CD4-positive, alpha-beta T cell (primary cell): ENCODE data around the gene CNTD1. TPM values are rescaled to one million over a fixed set of nuclear protein-coding genes. Genes with fewer than 3 reads are reported as not detected.

ENCODE experiments used
- ATAC-seq: fragments of 200-7000 bp; cut with Tn5 transposase; one replicate; pipeline ENCODE4 v1.10.0; 2022; ENCODE audit warnings: mild to moderate bottlenecking; ENCODE audit not compliant: poor library complexity
- CTCF ChIA-PET: fragments of 350-600 bp; sonication (Branson Sonifier 250); formaldehyde crosslinking; loops from one replicate; lab custom pipeline; 2021; ENCODE audit warnings: antibody characterized with exemption, inconsistent platforms; lab: Charles Lee
- POLR2A ChIA-PET: fragments of 350-600 bp; sonication (Branson Sonifier 250); formaldehyde crosslinking; loops from one replicate; lab custom pipeline; 2021; ENCODE audit warnings: antibody characterized with exemption, inconsistent platforms; lab: Charles Lee
- DNase-seq, 14 experiments: peaks; one replicate each; pipeline ENCODE4 v3.0.0-alpha.2; 2013 to 2020; ENCODE audit warnings: mixed read lengths in 2 of 14
- H3K27ac ChIP-seq, 2 donors: one replicate each; pipeline versions ENCODE4 v1.5.1 to v1.7.0; 2013; ENCODE audit warnings: low read length in 2 of 2, low read depth in 1 of 2, mild to moderate bottlenecking in 1 of 2
- H3K27me3 ChIP-seq, 2 experiments: 1 replicate in 1 of 2; 2 replicates in 1 of 2; pipeline versions ENCODE4 v1.6.1 to v1.7.0; 2013; ENCODE audit warnings: low read length in 2 of 2, control low read depth in 1 of 2, mild to moderate bottlenecking in 1 of 2, moderate library complexity in 1 of 2; ENCODE audit not compliant: insufficient read depth in 2 of 2, control insufficient read depth in 1 of 2
- H3K36me3 ChIP-seq: one replicate; pipeline ENCODE4 v1.6.1; 2013; ENCODE audit warnings: low read length, control low read depth; ENCODE audit not compliant: insufficient read depth
- H3K4me1 ChIP-seq: one replicate; pipeline ENCODE4 v1.6.1; 2013; ENCODE audit warnings: low read length, control low read depth; ENCODE audit not compliant: insufficient read depth
- H3K4me3 ChIP-seq: one replicate; pipeline ENCODE4 v1.5.1; 2013; ENCODE audit warnings: mild to moderate bottlenecking, low read length, moderate library complexity
- H3K9me3 ChIP-seq, 2 experiments: 1 replicate in 1 of 2; 2 replicates in 1 of 2; pipeline versions ENCODE4 v1.6.1 to v1.7.0; 2013; ENCODE audit warnings: low read length in 2 of 2, mild to moderate bottlenecking in 2 of 2, control low read depth in 1 of 2, moderate library complexity in 1 of 2; ENCODE audit not compliant: control insufficient read depth in 1 of 2, insufficient read depth in 1 of 2
- H3K27ac Mint-ChIP-seq: one replicate; pipeline ENCODE4 v1.8.0; 2020; ENCODE audit warnings: mixed read lengths
- H3K27me3 Mint-ChIP-seq: one replicate; pipeline ENCODE4 v1.8.0; 2021; ENCODE audit warnings: mixed read lengths
- H3K36me3 Mint-ChIP-seq: one replicate; pipeline ENCODE4 v1.8.0; 2021; ENCODE audit warnings: low read depth, mixed read lengths
- H3K4me1 Mint-ChIP-seq: one replicate; pipeline ENCODE4 v1.8.0; 2021; ENCODE audit warnings: low read depth, mixed read lengths
- H3K4me3 Mint-ChIP-seq: one replicate; pipeline ENCODE4 v1.8.0; 2020; ENCODE audit warnings: mild to moderate bottlenecking, mixed read lengths
- H3K9me3 Mint-ChIP-seq: one replicate; pipeline ENCODE4 v1.8.0; 2020; ENCODE audit warnings: mixed read lengths
- intact Hi-C, 2 experiments: fragments of 100-400 bp; cut with DNase I in 1 of 2; cut with micrococcal nuclease in 1 of 2; formaldehyde crosslinking; loops; one replicate each; pipeline versions ENCODE4 v1.15.1 to v1.9.0; 2023 to 2025; cut with DNase I, micrococcal nuclease
- total RNA-seq, 174 experiments: library from RNA in 2 of 174; stranded (reverse) in 2 of 174; gene quantifications; one replicate each; pipeline ENCODE4 v1.2.3 and lab custom pipeline; 2021 to 2026
- TF ChIP-seq, protein P1 (sequence below): fragments of 200-600 bp; IDR thresholded peaks from one replicate; pipeline ENCODE4 v1.8.0; 2022; ENCODE audit warnings: antibody characterized with exemption, mild to moderate bottlenecking

Gene CNTD1
- total RNA-seq, 2 experiments from 2014 or later, result not detected

DNA sequence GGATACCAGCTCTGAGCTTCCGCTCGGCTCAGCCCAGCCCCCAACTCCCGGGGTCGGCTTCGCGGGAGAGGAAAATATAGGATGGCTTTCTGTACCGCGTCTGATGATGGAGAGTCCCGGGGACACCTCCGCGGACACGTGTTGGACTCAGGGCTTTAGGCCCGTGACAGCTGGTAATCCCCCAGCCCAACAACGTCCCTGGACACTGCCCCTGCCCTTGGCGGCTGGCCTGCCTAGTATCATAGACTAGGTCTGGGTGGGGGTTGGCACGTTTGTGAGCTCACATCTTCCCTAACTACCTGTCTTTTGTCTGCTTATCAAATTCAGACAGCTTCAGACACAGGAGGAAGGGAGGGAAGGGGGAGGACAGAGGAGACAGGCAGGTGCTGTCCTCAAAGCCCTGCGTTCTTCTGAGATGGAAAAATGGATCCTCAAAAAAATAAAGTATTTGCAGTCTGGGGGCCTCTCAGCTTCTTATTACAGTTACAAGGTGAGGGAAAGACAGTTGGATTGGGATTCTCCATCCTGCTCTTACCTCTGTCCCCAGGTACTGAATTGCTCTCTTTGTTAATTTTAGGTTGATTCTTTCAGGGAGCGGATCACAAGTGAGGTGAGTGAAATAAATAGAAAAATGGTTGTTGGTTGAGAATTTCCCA lies 35.2 kb downstream of the CNTD1 start:
- DNase-seq (no peak), ATAC-seq (no peak)
- Mint-ChIP-seq H3K4me1 (peaks cover 27% of the 10 kb centered on the region), H3K27me3 (no peaks in the 10 kb centered on the region), H3K9me3 (no peaks in the 10 kb centered on the region), H3K36me3 (peaks cover 38% of the 10 kb centered on the region), H3K4me3 (peak overlapping the region; percentile 95), H3K27ac (peak overlapping the region; percentile 98)
- Histone ChIP-seq H3K36me3 (peaks cover 36% of the 10 kb centered on the region), H3K27me3 (no peaks in the 10 kb centered on the region), H3K4me3 (peak overlapping the region; percentile 93), H3K9me3 (no peaks in the 10 kb centered on the region), H3K4me1 (peaks cover 24% of the 10 kb centered on the region), H3K27ac (peak overlapping the region; percentile 86 to 88)
- intact Hi-C loops, result loop anchor here (1.0 to 5.0 kb wide), 9 partner anchors 10 to 648 kb away; partner anchors contain the start of genes RPL27 (in 2 of the 2), BECN1 (in 1 of the 2), BRCA1 (in 1 of the 2) and CNTD1 (in 1 of the 2)
- ChIA-PET CTCF (interaction anchor here (1.3 to 4.4 kb wide), 4 partner anchors 9 to 164 kb away, joined by 4 to 39 read pairs (median 12); partner anchors contain the start of genes BECN1 and RPL27), POLR2A (interaction anchor here (0.8 to 5.1 kb wide), 11 partner anchors 10 to 585 kb away, joined by 3 to 50 read pairs (median 5); partner anchors contain the start of genes BECN1, CNTD1, COA3 and RPL27)
- TF ChIP-seq, protein P1, sequence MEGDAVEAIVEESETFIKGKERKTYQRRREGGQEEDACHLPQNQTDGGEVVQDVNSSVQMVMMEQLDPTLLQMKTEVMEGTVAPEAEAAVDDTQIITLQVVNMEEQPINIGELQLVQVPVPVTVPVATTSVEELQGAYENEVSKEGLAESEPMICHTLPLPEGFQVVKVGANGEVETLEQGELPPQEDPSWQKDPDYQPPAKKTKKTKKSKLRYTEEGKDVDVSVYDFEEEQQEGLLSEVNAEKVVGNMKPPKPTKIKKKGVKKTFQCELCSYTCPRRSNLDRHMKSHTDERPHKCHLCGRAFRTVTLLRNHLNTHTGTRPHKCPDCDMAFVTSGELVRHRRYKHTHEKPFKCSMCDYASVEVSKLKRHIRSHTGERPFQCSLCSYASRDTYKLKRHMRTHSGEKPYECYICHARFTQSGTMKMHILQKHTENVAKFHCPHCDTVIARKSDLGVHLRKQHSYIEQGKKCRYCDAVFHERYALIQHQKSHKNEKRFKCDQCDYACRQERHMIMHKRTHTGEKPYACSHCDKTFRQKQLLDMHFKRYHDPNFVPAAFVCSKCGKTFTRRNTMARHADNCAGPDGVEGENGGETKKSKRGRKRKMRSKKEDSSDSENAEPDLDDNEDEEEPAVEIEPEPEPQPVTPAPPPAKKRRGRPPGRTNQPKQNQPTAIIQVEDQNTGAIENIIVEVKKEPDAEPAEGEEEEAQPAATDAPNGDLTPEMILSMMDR, result no peak

DNA sequence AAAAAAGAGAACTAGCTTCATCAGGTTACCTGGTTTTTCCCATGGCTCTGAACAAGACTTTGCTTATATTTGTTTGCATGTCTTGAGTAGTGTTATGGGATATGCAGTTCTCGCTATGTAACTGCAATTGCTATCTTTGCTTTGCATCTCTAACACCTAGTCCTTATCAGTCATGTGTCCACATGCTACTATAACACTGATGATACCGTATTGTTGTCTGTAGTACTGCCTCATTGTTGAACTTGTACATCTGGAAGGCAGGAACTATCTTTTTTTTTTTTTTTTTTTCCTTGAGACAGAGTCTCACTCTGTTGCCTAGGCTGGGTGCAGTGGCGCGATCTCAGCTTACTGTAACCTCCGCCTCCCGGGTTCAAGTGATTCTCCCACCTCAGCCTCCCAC lies 37.1 kb downstream of the CNTD1 start:
- H3K9me3 Mint-ChIP-seq, result no peaks in the 10 kb centered on the region
- peaks cover 52% of the 10 kb centered on the region for H3K36me3 Mint-ChIP-seq
- ChIA-PET CTCF (interaction anchor here (4.3 kb wide), 1 partner anchor 12 kb away, joined by 39 read pairs; the partner anchor contains the start of gene BECN1), POLR2A (interaction anchor here (5.1 kb wide), 1 partner anchor 12 kb away, joined by 50 read pairs; the partner anchor contains the start of gene BECN1)
- H3K36me3 ChIP-seq, result peaks cover 52% of the 10 kb centered on the region
- peaks cover 27% of the 10 kb centered on the region for H3K4me1 Mint-ChIP-seq
- no peaks in the 10 kb centered on the region for H3K9me3 ChIP-seq
- ATAC-seq (no peak), DNase-seq (no peak)
- peaks cover 24% of the 10 kb centered on the region for H3K4me1 ChIP-seq
- peak overlapping the region; percentile 54 for H3K4me3 Mint-ChIP-seq
- H3K27ac Mint-ChIP-seq, result no peak overlapping the region
- H3K4me3 ChIP-seq, result no peak overlapping the region
- TF ChIP-seq, protein P1, result no peak
- no peak overlapping the region for H3K27ac ChIP-seq
- H3K27me3 Mint-ChIP-seq, result no peaks in the 10 kb centered on the region
- H3K27me3 ChIP-seq, result no peaks in the 10 kb centered on the region
- intact Hi-C loops, result loop anchor here in 1 of 2 experiments (5.0 kb wide), 1 partner anchor 552 kb away; no protein-coding TSS in a partner anchor

DNA sequence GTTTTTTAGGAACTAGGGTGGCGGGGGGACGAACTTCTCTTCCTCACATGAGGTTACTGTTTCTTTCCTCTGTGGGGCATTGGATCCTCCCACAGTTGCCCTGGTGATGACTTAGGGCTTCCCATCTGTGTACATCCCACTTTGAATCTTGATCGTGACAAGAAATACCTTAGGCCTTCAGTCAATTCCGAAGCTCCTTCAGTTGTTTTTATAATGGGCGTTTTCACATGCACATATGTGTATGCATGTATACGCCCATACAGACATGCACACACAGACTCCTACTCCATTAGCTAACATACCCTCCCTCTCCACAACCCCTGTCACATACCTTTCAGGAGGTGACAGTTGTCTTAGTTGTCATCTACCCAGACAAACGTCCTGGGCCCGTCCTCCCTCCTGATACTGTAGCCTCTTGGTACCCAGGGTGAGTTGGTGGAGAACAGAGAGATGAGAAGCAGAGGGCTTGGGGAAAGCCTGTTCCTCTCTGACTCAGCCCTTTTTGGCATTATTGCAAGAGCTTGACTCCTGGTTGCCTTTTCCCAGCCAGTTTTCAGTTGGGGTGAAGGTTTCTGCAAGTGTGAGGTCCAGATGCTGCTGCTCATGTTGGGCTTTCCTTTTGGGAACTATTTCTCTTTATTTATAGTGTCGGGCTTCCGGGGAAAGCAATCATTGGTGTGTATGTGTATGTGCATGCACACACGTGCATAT lies 43.5 kb downstream of the CNTD1 start:
- POLR2A ChIA-PET, result no interaction called here
- intact Hi-C loops, result loop anchor here (2.0 to 10.0 kb wide), 2 partner anchors 363 to 497 kb away; no protein-coding TSS in a partner anchor
- TF ChIP-seq, protein P1, result no peak
- peaks cover 5% of the 10 kb centered on the region for H3K4me1 Mint-ChIP-seq
- no peaks in the 10 kb centered on the region for H3K9me3 Mint-ChIP-seq
- Histone ChIP-seq H3K4me3 (no peak overlapping the region), H3K36me3 (peaks cover 83% of the 10 kb centered on the region), H3K27ac (no peak overlapping the region), H3K9me3 (no peaks in the 10 kb centered on the region), H3K4me1 (no peaks in the 10 kb centered on the region), H3K27me3 (no peaks in the 10 kb centered on the region)
- CTCF ChIA-PET, result no interaction called here
- H3K27ac Mint-ChIP-seq, result no peak overlapping the region
- peaks cover 85% of the 10 kb centered on the region for H3K36me3 Mint-ChIP-seq
- no peak for DNase-seq
- no peak for ATAC-seq
- H3K27me3 Mint-ChIP-seq, result no peaks in the 10 kb centered on the region
- no peak overlapping the region for H3K4me3 Mint-ChIP-seq
